Large intestine (tissue), 3 donors: ENCODE measurements around the gene LRRC25. TPM values are rescaled to one million over a fixed set of nuclear protein-coding genes. Genes with fewer than 3 reads are reported as not detected.

ENCODE experiments used
- DNase-seq, 2 donors: peaks; one replicate each; pipeline versions ENCODE4 v3.0.0 to v3.0.0-alpha.2; 2013
- H3K27ac ChIP-seq: one replicate; pipeline ENCODE4 v1.5.1; 2013; ENCODE audit warnings: low read length
- H3K27me3 ChIP-seq: 2 replicates; pipeline ENCODE4 v1.6.1; 2013; ENCODE audit warnings: low read length; ENCODE audit not compliant: control insufficient read depth, insufficient read depth
- H3K36me3 ChIP-seq: 2 replicates; pipeline ENCODE4 v1.6.1; 2013; ENCODE audit warnings: low read length; ENCODE audit not compliant: control insufficient read depth, insufficient read depth
- H3K4me1 ChIP-seq: one replicate; pipeline ENCODE4 v1.6.1; 2013; ENCODE audit warnings: low read length; ENCODE audit not compliant: control insufficient read depth, insufficient read depth
- H3K4me3 ChIP-seq: one replicate; pipeline ENCODE4 v1.5.1; 2013; ENCODE audit warnings: low read length
- H3K9me3 ChIP-seq: one replicate; pipeline ENCODE4 v1.6.1; 2013; ENCODE audit warnings: mild to moderate bottlenecking, low read depth, low read length, moderate library complexity; ENCODE audit not compliant: control insufficient read depth
- WGBS: methylation state at CpG from one replicate; pipeline ENCODE4 v1.1.5; 2013; ENCODE audit warnings: low lambda C conversion rate; ENCODE audit not compliant: insufficient coverage; 5-methylcytosine and 5-hydroxymethylcytosine counted together
- polyA plus RNA-seq: library from polyadenylated mRNA; unstranded; fragments of 120-200 nt; gene quantifications from one replicate; pipeline ENCODE4 v1.2.1, GENCODE V29; 2013

The LRRC25 gene
- polyA plus RNA-seq, 1 donor = 3.1 TPM

DNA sequence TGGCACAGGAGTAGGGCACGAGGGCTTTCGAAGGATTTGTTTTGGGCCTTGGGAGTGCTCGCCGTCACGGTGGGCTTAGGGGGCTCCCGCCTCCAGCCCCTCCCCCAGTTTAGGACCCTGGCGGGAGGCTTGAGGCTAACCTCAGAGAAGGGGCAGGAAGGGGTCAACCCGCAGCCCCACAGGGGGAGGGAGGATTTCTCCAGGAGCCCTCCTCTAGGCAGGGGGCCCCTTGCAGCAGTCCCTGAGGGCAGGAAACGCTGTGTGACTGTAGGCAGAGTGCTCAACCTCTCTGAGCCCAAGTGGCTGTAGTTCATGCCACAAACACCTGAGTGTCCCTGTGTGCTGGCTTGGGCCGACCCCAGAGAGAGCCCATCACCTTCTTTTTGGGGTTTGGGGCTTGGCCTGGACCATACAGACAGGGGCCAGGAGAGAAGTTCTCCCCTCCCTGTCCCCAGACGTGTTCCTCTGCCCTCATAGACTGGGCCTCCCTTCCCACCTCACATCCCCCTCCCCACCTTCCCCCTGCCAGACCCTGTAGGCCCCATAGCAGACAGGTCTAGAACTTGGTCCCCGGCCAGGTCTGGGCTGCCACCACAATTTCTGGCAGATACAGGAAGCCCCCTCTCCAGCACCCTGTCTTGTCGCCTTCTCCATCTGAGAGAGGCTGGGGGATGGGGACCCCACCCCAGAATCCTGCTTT is 32.4 kb upstream of the LRRC25 start:
- Histone ChIP-seq H3K27me3 (no peaks in the 10 kb centered on the region), H3K4me1 (peaks cover 20% of the 10 kb centered on the region)

DNA sequence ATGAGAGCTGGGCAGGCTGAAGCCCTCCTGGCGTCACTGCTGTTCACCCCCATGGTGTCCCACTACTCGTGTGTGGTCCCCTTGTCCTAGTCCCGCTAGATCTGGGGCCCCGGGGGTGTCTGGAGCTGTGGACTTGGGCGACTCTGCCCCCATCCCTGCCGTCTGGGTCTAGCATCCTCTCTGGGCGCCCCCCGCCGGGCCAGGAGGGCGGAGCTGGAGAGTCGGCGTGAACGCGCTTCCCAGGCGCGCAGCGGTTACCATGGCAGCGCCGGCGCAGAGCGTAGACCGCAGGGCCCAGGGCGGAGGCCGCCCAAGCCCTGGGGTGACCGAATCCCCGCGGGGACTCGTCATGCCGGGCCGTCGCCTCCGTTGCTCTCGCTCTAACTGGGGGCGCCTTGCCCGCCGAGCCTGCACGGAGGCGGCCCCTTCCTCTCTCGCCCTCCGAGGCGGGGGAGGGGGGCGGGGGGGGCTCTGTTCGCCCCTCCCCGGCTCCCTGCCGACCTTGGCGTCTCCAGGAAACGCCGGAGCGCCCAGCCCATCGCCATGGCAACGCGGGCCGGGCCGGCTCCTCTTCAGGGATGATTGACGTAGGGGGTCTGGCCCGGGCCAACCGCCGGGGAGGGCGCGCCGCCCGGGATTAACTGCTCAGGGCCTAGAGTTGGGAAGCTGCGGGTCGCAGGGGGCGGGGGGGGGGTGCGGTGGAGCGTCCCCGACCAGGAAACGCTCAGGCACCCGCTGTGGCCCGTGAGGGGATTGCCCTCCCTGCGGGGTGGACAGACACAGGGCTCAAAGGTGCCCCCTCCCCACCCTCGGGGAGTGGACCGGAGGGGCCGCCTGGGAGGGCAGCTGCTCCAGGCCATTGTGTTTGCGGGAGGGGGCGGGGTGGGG is 31.6 kb upstream of the LRRC25 start:
- no CpG with 5 or more reads among the region's 77 CpGs for WGBS
- Histone ChIP-seq H3K36me3 (peaks cover 28% of the 10 kb centered on the region), H3K9me3 (peaks cover 4% of the 10 kb centered on the region), H3K4me1 (peaks cover 23% of the 10 kb centered on the region), H3K27ac (peak overlapping the region; percentile 63), H3K27me3 (no peaks in the 10 kb centered on the region), H3K4me3 (peak overlapping the region; percentile 26)
- DNase-seq = peak; percentile 78 to 82

More for the DNA sequence above, 32.4 kb upstream of the LRRC25 start:
- no CpG with 5 or more reads among the region's 13 CpGs for WGBS
- peaks cover 37% of the 10 kb centered on the region for H3K36me3 ChIP-seq
- H3K4me3 ChIP-seq = no peak overlapping the region
- H3K9me3 ChIP-seq = peaks cover 4% of the 10 kb centered on the region
- no peak for DNase-seq
- peak overlapping the region; percentile 63 for H3K27ac ChIP-seq

DNA sequence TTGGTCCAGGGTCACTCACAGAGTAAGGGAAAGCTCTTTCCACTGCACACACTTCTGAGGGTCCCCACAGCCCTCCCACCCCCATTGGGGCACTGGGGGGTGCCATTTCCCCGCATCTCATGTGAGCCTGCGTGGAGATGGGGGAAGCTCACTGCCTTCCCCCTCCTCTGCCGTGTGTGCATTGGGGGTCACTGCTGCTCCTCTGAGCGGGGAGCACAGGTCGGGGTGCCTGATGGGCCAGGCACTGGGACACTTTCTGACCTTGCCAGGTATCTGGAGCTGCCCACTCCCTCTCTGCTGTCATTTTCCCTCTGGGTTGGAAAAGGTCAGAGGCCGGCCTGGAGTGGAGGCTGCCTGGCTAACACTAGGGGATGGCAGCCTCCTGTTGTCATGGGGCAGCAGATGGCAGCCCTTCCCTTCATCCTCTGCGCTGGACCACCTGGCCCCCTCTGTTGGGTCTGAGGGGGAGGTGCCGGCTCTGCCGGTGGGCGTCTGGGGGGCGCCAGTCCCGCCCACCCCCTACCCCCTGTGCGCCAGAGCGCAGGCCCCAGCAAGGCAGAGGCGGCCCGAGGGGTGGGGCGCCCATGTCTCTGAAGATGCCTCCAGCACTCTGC is 30.9 kb upstream of the LRRC25 start:
- no CpG with 5 or more reads among the region's 17 CpGs for WGBS
- H3K4me3 ChIP-seq = no peak overlapping the region
- no peak for DNase-seq
- peaks cover 30% of the 10 kb centered on the region for H3K4me1 ChIP-seq
- H3K27ac ChIP-seq = peak overlapping the region; percentile 63
- peaks cover 27% of the 10 kb centered on the region for H3K36me3 ChIP-seq
- H3K27me3 ChIP-seq = no peaks in the 10 kb centered on the region
- peaks cover 4% of the 10 kb centered on the region for H3K9me3 ChIP-seq

- peaks cover 33% of the 10 kb centered on the region for H3K4me1 ChIP-seq
- WGBS = no CpG with 5 or more reads among the region's 12 CpGs
Measured at GRCh38 chr19:18427743-18428113, 30.3 kb upstream of the LRRC25 start.

GRCh38 chr19:18427080-18427742 is 29.8 kb upstream of the LRRC25 start:
- WGBS = no CpG with 5 or more reads among the region's 16 CpGs
- no peak overlapping the region for H3K4me3 ChIP-seq
- peaks cover 4% of the 10 kb centered on the region for H3K9me3 ChIP-seq
- H3K27me3 ChIP-seq = no peaks in the 10 kb centered on the region
- no peak overlapping the region for H3K27ac ChIP-seq
- peaks cover 36% of the 10 kb centered on the region for H3K4me1 ChIP-seq
- DNase-seq = no peak
- peaks cover 24% of the 10 kb centered on the region for H3K36me3 ChIP-seq

More at GRCh38 chr19:18427743-18428113, 30.3 kb upstream of the LRRC25 start:
- H3K4me3 ChIP-seq = no peak overlapping the region
- no peaks in the 10 kb centered on the region for H3K27me3 ChIP-seq
- no peak for DNase-seq
- H3K27ac ChIP-seq = no peak overlapping the region
- peaks cover 25% of the 10 kb centered on the region for H3K36me3 ChIP-seq
- H3K9me3 ChIP-seq = peaks cover 4% of the 10 kb centered on the region

DNA sequence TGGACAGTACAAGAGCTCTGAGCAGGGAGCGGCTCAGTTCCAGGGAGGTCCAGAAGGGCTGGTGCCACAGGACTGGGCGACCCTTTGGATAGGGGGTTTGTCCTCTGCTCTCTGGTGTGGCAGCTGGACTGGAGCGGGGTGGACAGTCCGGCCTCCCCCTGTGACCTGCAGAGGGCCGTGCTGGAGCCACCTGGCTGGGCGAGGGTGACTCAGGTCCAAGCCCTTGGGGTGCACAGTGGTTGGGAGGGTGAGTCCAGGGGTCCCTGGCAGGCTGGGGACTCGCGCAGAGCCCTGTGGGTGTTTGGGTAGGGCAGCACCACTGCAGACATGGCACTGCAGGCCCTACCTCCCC is 29.0 kb upstream of the LRRC25 start:
- Histone ChIP-seq H3K4me1 (peaks cover 43% of the 10 kb centered on the region), H3K9me3 (peaks cover under 1% of the 10 kb centered on the region), H3K4me3 (no peak overlapping the region), H3K27me3 (no peaks in the 10 kb centered on the region), H3K36me3 (peaks cover 18% of the 10 kb centered on the region), H3K27ac (no peak overlapping the region)
- DNase-seq = no peak
- WGBS = no CpG with 5 or more reads among the region's 8 CpGs

DNA sequence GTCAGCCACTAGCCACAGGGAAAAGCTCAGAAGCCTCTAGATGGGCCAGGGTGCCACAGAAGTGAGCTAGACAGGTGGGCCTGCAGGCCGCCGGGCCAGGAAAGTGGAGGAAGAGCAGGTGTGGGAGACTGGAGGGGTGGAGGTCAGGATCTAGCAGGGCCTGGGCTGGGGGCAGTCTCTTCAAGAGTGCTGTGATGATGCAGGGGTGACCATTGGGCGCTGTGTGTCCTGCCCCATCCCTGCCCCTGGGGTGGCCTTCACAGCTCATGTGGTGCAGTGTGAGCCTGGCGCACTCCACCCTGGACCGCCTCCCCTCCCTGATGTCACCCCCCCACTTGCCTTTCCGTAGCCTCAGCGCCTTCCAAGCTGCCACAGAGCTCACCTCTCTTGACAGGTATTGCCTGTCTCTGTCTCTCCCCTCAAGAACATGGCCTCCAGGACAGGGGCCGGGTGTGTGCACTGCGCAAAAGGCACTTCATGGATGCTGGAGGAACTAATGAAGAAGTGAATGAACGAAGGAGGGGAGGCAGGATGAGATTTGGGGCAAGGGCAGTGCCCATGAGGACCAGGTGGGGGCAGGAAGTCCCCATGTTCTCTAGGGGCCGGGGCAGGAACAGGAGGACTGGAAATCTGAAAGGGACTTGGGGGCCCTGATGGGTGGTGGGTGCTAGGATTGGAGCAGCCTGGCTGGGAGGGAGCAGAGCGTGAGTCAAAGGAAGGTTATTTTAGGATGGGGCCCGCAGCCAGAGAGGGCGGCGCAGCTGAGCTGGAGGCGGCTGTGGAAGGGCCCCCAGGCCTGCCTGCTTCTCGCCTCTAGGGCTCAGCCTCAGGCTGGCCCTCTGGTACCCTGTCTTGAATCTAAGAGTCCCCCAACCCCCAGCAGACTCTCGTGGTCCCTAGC is 28.3 kb upstream of the LRRC25 start:
- Histone ChIP-seq H3K4me3 (no peak overlapping the region), H3K36me3 (peaks cover 16% of the 10 kb centered on the region), H3K4me1 (peaks cover 50% of the 10 kb centered on the region), H3K9me3 (no peaks in the 10 kb centered on the region), H3K27me3 (no peaks in the 10 kb centered on the region), H3K27ac (no peak overlapping the region)
- no peak for DNase-seq
- WGBS = no CpG with 5 or more reads among the region's 18 CpGs

DNA sequence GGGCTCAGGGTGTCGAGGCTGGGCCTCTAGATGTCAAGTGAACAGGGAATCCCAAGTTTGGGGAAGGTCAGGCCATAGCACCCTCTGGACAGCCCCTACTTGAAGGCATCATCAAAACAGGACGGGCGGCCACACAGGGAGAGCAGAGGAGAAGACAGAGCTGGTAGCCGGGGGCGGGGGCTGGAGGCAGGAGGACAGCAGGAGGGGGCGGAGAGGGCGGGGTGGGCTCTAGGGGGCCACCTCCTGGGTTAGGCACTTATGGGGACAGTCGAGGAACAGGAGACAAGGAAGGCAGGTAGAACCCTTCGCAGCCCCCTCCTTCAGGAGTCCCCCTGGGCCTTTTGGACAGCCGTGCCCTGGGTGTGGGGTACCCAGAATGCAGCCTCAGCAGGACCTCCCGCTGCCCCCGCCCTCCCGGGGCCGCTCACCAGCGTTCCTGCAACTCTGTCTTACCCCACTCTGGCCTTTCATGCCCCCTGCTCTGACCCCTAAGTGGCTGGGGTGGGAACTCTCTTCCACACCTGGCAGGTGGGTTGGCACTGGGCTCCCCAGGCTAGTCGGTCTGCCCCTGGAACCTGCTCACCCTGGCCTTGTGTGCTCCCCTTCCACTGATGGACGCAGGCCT is 27.6 kb upstream of the LRRC25 start:
- Histone ChIP-seq H3K27me3 (no peaks in the 10 kb centered on the region), H3K9me3 (no peaks in the 10 kb centered on the region), H3K27ac (no peak overlapping the region), H3K36me3 (peaks cover 14% of the 10 kb centered on the region), H3K4me3 (no peak overlapping the region), H3K4me1 (peaks cover 51% of the 10 kb centered on the region)
- WGBS = no CpG with 5 or more reads among the region's 17 CpGs
- no peak for DNase-seq

- WGBS = no CpG with 5 or more reads among the region's 22 CpGs
- H3K36me3 ChIP-seq = peaks cover 14% of the 10 kb centered on the region
- no peak overlapping the region for H3K4me3 ChIP-seq
- no peak for DNase-seq
- no peak overlapping the region for H3K27ac ChIP-seq
- H3K9me3 ChIP-seq = no peaks in the 10 kb centered on the region
- H3K4me1 ChIP-seq = peaks cover 44% of the 10 kb centered on the region
- H3K27me3 ChIP-seq = no peaks in the 10 kb centered on the region
Measured at GRCh38 chr19:18424122-18424889, 26.9 kb upstream of the LRRC25 start.
